Transverse colon (tissue), 4 donors: ENCODE results near the gene GMDS. TPM values are rescaled to one million over a fixed set of nuclear protein-coding genes. Genes with fewer than 3 reads are reported as not detected.

Experiments used
- DNase-seq: peaks from one replicate; pipeline ENCODE4 v3.0.0-alpha.2; 2019
- H3K27ac ChIP-seq, 4 donors: fragments of 200-600 bp; sonication (generic); 2 replicates each; pipeline ENCODE4 v1.5.1; 2016 to 2018; ENCODE audit warnings: inconsistent platforms in 4 of 4
- H3K27me3 ChIP-seq: fragments of 200-600 bp; sonication (generic); 2 replicates; pipeline ENCODE4 v1.5.1; 2017; ENCODE audit warnings: inconsistent platforms
- H3K36me3 ChIP-seq, 4 donors: fragments of 200-600 bp; sonication (generic); 2 replicates each; pipeline ENCODE4 v1.5.1; 2017 to 2019; ENCODE audit warnings: inconsistent platforms in 4 of 4
- H3K4me1 ChIP-seq, 4 donors: fragments of 200-600 bp; sonication (generic); 2 replicates each; pipeline ENCODE4 v1.5.1; 2017 to 2020; ENCODE audit warnings: inconsistent platforms in 4 of 4
- H3K4me3 ChIP-seq, 4 donors: fragments of 200-600 bp; sonication (generic); 1 replicate in 1 of 4; 2 replicates in 3 of 4; pipeline versions ENCODE4 v1.5.1 to v1.6.1; 2017 to 2019; ENCODE audit warnings: inconsistent platforms in 4 of 4
- H3K9me3 ChIP-seq, 2 donors: fragments of 200-600 bp; sonication (generic); 2 replicates each; pipeline ENCODE4 v1.5.1; 2017 to 2019; ENCODE audit warnings: inconsistent platforms in 2 of 2
- CTCF ChIP-seq, 5 experiments: fragments of 200-600 bp in 3 of 5; fragments of 450-650 bp in 2 of 5; sonication (generic) in 3 of 5; IDR thresholded peaks; 1 replicate in 2 of 5; 2 replicates in 3 of 5; pipeline ENCODE4 v1.5.1; 2016 to 2017; ENCODE audit warnings: antibody characterized with exemption in 5 of 5, inconsistent platforms in 3 of 5, mild to moderate bottlenecking in 2 of 5, moderate library complexity in 1 of 5
- EP300 ChIP-seq: sonication (generic); formaldehyde crosslinking; IDR thresholded peaks from one replicate; pipeline ENCODE4 v1.6.1; 2017; ENCODE audit warnings: antibody characterized with exemption, low read depth
- POLR2A ChIP-seq: fragments of 450-650 bp; IDR thresholded peaks from one replicate; pipeline ENCODE4 v1.6.1; 2016; ENCODE audit warnings: antibody characterized with exemption, mild to moderate bottlenecking, moderate library complexity
- POLR2AphosphoS5 ChIP-seq, 3 donors: sonication (generic); formaldehyde crosslinking; IDR thresholded peaks; one replicate each; pipeline ENCODE4 v1.6.1; 2016; ENCODE audit warnings: antibody characterized with exemption in 3 of 3
- WGBS, 2 donors: methylation state at CpG; one replicate each; pipeline ENCODE4 v1.1.5; 2018; ENCODE audit warnings: low coverage in 1 of 2; 5-methylcytosine and 5-hydroxymethylcytosine counted together
- in situ Hi-C, 4 donors: fragments of 200-750 bp; cut with MboI; loops; one replicate each; pipeline versions ENCODE4 v1.15.0 to v1.15.1; 2017; ENCODE audit warnings: low sequenced_read_pairs in 3 of 4, low pct_ligation_motif_present in 1 of 4, low pct_unique_long_range_greater_than_20kb in 1 of 4
- intact Hi-C: fragments of 100-400 bp; cut with DNase I; formaldehyde crosslinking; loops from one replicate; pipeline ENCODE4 v1.15.1; 2023; ENCODE audit warnings: low total_unique reads
- total RNA-seq, 4 donors: library from RNA; depleted of rRNA; stranded (reverse); fragments of >200 nt; gene quantifications; one replicate each; pipeline ENCODE4 v1.1.0, GENCODE V29; 2016

The GMDS gene
- total RNA-seq, 4 donors from 2014 or later, result 66.2 to 546 (median 102) TPM

GRCh38 chr6:1687402-1687801, 558.0 kb downstream of the GMDS start:
- WGBS, 2 donors, result 74% methylated on average over 5 of the region's 6 CpGs; no CpG with 5 or more reads in 1 of the 2 donors
- TF ChIP-seq POLR2A (no peak), EP300 (no peak), POLR2AphosphoS5 (IDR thresholded peaks at IDR 0.05) (no peak), CTCF (IDR thresholded peaks at IDR 0.05) (no peak)
- Histone ChIP-seq H3K36me3 (no peaks in the 10 kb centered on the region), H3K27me3 (no peaks in the 10 kb centered on the region), H3K27ac (no peak overlapping the region), H3K9me3 (no peaks in the 10 kb centered on the region), H3K4me3 (no peak overlapping the region), H3K4me1 (peaks cover 0 to 9% (median 2%) of the 10 kb centered on the region in 4 donors)
- DNase-seq, result no peak
- in situ Hi-C loops (no loop called here), intact Hi-C loops (no loop called here)

- Histone ChIP-seq H3K4me1 (peaks cover 0 to 9% (median 2%) of the 10 kb centered on the region in 4 donors), H3K9me3 (no peaks in the 10 kb centered on the region), H3K4me3 (no peak overlapping the region), H3K36me3 (no peaks in the 10 kb centered on the region), H3K27me3 (no peaks in the 10 kb centered on the region), H3K27ac (no peak overlapping the region)
- intact Hi-C loops (no loop called here), in situ Hi-C loops (no loop called here)
- DNase-seq, result no peak
- WGBS, 2 donors, result 76 to 90% methylated on average over 4 to 9 of the region's 9 CpGs
- TF ChIP-seq CTCF (IDR thresholded peaks at IDR 0.05) (no peak), POLR2AphosphoS5 (IDR thresholded peaks at IDR 0.05) (no peak), EP300 (no peak), POLR2A (no peak)
These were observed 559.0 kb downstream of the GMDS start for GRCh38 chr6:1686117-1687098.

GRCh38 chr6:1679688-1680068, 565.7 kb downstream of the GMDS start:
- Histone ChIP-seq H3K9me3 (no peaks in the 10 kb centered on the region), H3K4me3 (no peak overlapping the region), H3K36me3 (no peaks in the 10 kb centered on the region), H3K27ac (no peak overlapping the region), H3K27me3 (no peaks in the 10 kb centered on the region), H3K4me1 (no peaks in the 10 kb centered on the region)
- in situ Hi-C loops, result no loop called here
- 14 to 38% methylated on average over 1 to 2 of the region's 2 CpGs for WGBS, 2 donors
- no peak for TF ChIP-seq CTCF (IDR thresholded peaks at IDR 0.05)
- no peak for TF ChIP-seq POLR2AphosphoS5 (IDR thresholded peaks at IDR 0.05)
- no peak for TF ChIP-seq POLR2A
- no peak for TF ChIP-seq EP300
- no peak for DNase-seq
- intact Hi-C loops, result no loop called here

GRCh38 chr6:1679031-1679687, 566.2 kb downstream of the GMDS start:
- 39 to 50% methylated on average over 4 to 13 of the region's 13 CpGs for WGBS, 2 donors
- no peak overlapping the region for H3K4me3 ChIP-seq
- no peak overlapping the region for H3K27ac ChIP-seq

More at GRCh38 chr6:1679031-1679687, 566.2 kb downstream of the GMDS start:
- intact Hi-C loops (no loop called here), in situ Hi-C loops (no loop called here)
- no peaks in the 10 kb centered on the region for H3K27me3 ChIP-seq
- TF ChIP-seq CTCF (IDR thresholded peaks at IDR 0.05) (no peak), POLR2A (no peak), POLR2AphosphoS5 (IDR thresholded peaks at IDR 0.05) (no peak), EP300 (no peak)
- H3K9me3 ChIP-seq, result no peaks in the 10 kb centered on the region
- no peak for DNase-seq
- no peaks in the 10 kb centered on the region for H3K4me1 ChIP-seq
- H3K36me3 ChIP-seq, result no peaks in the 10 kb centered on the region
